Measurements from ENCODE around the gene PIEZO2. TPM values are rescaled to one million over a fixed set of nuclear protein-coding genes. Genes with fewer than 3 reads are reported as not detected.
A peak's percentile ranks its signal among the peaks of the same experiment; 100 is the strongest.

Gene PIEZO2
- total RNA-seq, 4 donors from 2014 or later: 0.18 to 3.0 (median 0.21) TPM

GRCh38 chr18:10852385-10853303 lies 296.7 kb downstream of the PIEZO2 start:
- ATAC-seq (no peak), DNase-seq (no peak)
- intact Hi-C loops (cut with DNase I; ENCODE audit: low total_unique reads) (loop anchor here (2.0 to 5.0 kb wide), 2 partner anchors 302 to 700 kb away; no protein-coding TSS in a partner anchor), in situ Hi-C loops (cut with MboI; ENCODE audit: low sequenced_read_pairs in 4 of 4) (loop anchor here (5.0 to 25.0 kb wide), 10 partner anchors 185 to 710 kb away; partner anchors contain the start of gene PIEZO2 (in 1 of the 4))
- TF ChIP-seq POLR2A (IDR thresholded peaks at IDR 0.05): no peak
- no peak for TF ChIP-seq CTCF (IDR thresholded peaks at IDR 0.05 in 4 of 5, conservative IDR thresholded peaks at IDR 0.05 in 1 of 5)
- Histone ChIP-seq H3K4me3 (no peak overlapping the region), H3K36me3 (no peaks in the 10 kb centered on the region), H3K9me3 (no peaks in the 10 kb centered on the region), H3K27me3 (no peaks in the 10 kb centered on the region), H3K4me1 (no peaks in the 10 kb centered on the region), H3K27ac (no peak overlapping the region)

- Histone ChIP-seq H3K27ac (no peak overlapping the region), H3K36me3 (no peaks in the 10 kb centered on the region), H3K27me3 (no peaks in the 10 kb centered on the region), H3K4me3 (no peak overlapping the region), H3K4me1 (no peaks in the 10 kb centered on the region), H3K9me3 (no peaks in the 10 kb centered on the region)
- intact Hi-C loops (cut with DNase I; ENCODE audit: low total_unique reads): loop anchor here (2.0 to 5.0 kb wide), 2 partner anchors 303 to 700 kb away; no protein-coding TSS in a partner anchor
- DNase-seq (no peak), ATAC-seq (no peak)
- no peak for TF ChIP-seq POLR2A (IDR thresholded peaks at IDR 0.05)
- TF ChIP-seq CTCF (IDR thresholded peaks at IDR 0.05 in 4 of 5, conservative IDR thresholded peaks at IDR 0.05 in 1 of 5): peak; percentile 55 to 75 (median 69)
- in situ Hi-C loops (cut with MboI; ENCODE audit: low sequenced_read_pairs in 4 of 4): loop anchor here (5.0 to 25.0 kb wide), 10 partner anchors 185 to 710 kb away; partner anchors contain the start of gene PIEZO2 (in 1 of the 4)
Measured at GRCh38 chr18:10851824-10852319, 297.5 kb downstream of the PIEZO2 start.

- TF ChIP-seq POLR2A (IDR thresholded peaks at IDR 0.05): no peak
- Histone ChIP-seq H3K27ac (no peak overlapping the region), H3K4me1 (no peaks in the 10 kb centered on the region), H3K4me3 (no peak overlapping the region), H3K27me3 (no peaks in the 10 kb centered on the region), H3K36me3 (no peaks in the 10 kb centered on the region), H3K9me3 (no peaks in the 10 kb centered on the region)
- no peak for DNase-seq
- intact Hi-C loops (cut with DNase I; ENCODE audit: low total_unique reads) (loop anchor here (5.0 kb wide), 1 partner anchor 701 kb away; no protein-coding TSS in a partner anchor), in situ Hi-C loops (cut with MboI; ENCODE audit: low sequenced_read_pairs in 4 of 4) (loop anchor here (5.0 to 25.0 kb wide), 10 partner anchors 186 to 711 kb away; partner anchors contain the start of gene PIEZO2 (in 1 of the 4))
- no peak for ATAC-seq
Measured at GRCh38 chr18:10850840-10851239, 298.5 kb downstream of the PIEZO2 start.

GRCh38 chr18:10850216-10850615 lies 299.2 kb downstream of the PIEZO2 start:
- in situ Hi-C loops (cut with MboI; ENCODE audit: low sequenced_read_pairs in 4 of 4): loop anchor here (5.0 to 25.0 kb wide), 10 partner anchors 187 to 712 kb away; partner anchors contain the start of gene PIEZO2 (in 1 of the 4)
- Histone ChIP-seq H3K36me3 (no peaks in the 10 kb centered on the region), H3K9me3 (no peaks in the 10 kb centered on the region), H3K27me3 (no peaks in the 10 kb centered on the region), H3K27ac (no peak overlapping the region), H3K4me3 (no peak overlapping the region), H3K4me1 (no peaks in the 10 kb centered on the region)
- TF ChIP-seq CTCF (IDR thresholded peaks at IDR 0.05 in 4 of 5, conservative IDR thresholded peaks at IDR 0.05 in 1 of 5) (no peak), POLR2A (IDR thresholded peaks at IDR 0.05) (no peak)
- no peak for DNase-seq
- intact Hi-C loops (cut with DNase I; ENCODE audit: low total_unique reads): loop anchor here (5.0 kb wide), 1 partner anchor 702 kb away; no protein-coding TSS in a partner anchor
- ATAC-seq: no peak

- no peak for ATAC-seq
- Histone ChIP-seq H3K27me3 (no peaks in the 10 kb centered on the region), H3K4me1 (peaks cover 0 to 2% of the 10 kb centered on the region in 2 donors), H3K4me3 (no peak overlapping the region), H3K9me3 (no peaks in the 10 kb centered on the region), H3K27ac (no peak overlapping the region), H3K36me3 (no peaks in the 10 kb centered on the region)
- intact Hi-C loops (cut with DNase I; ENCODE audit: low total_unique reads): no loop called here
- DNase-seq: no peak
- in situ Hi-C loops (cut with MboI; ENCODE audit: low sequenced_read_pairs in 4 of 4): no loop called here
- no peak for TF ChIP-seq CTCF (IDR thresholded peaks at IDR 0.05 in 4 of 5, conservative IDR thresholded peaks at IDR 0.05 in 1 of 5)
- no peak for TF ChIP-seq POLR2A (IDR thresholded peaks at IDR 0.05)
Measured at GRCh38 chr18:10847907-10848306, 301.5 kb downstream of the PIEZO2 start.
